NCI-H128 (cell line): Measurements from ENCODE around the gene PC.

Source experiments
- DNase-seq: peaks from one replicate; lab custom pipeline; 2025; ENCODE audit not compliant: unreplicated experiment; lab: John Stamatoyannopoulos, UW

PC gene

GRCh38 chr11:66912911-66913310 is 45.3 kb downstream of the PC start:
- no peak for DNase-seq

- no peak for DNase-seq
Observed at GRCh38 chr11:66912361-66912760, 45.8 kb downstream of the PC start.

GRCh38 chr11:66910669-66911068 is 47.5 kb downstream of the PC start:
- DNase-seq: no peak

GRCh38 chr11:66910016-66910415 is 48.2 kb downstream of the PC start:
- DNase-seq: no peak

- DNase-seq: no peak
Observed at GRCh38 chr11:66909181-66909580, 49.0 kb downstream of the PC start.

- no peak for DNase-seq
Observed at GRCh38 chr11:66907751-66908630, 50.2 kb downstream of the PC start.

- no peak for DNase-seq
Observed at GRCh38 chr11:66906061-66906733, 52.0 kb downstream of the PC start.

- no peak for DNase-seq
Observed at GRCh38 chr11:66905631-66906030, 52.6 kb downstream of the PC start.

GRCh38 chr11:66904981-66905521 is 53.1 kb downstream of the PC start:
- no peak for DNase-seq

GRCh38 chr11:66904561-66904960 is 53.6 kb downstream of the PC start:
- DNase-seq: no peak

- no peak for DNase-seq
Observed at GRCh38 chr11:66904055-66904454, 54.1 kb downstream of the PC start.

GRCh38 chr11:66902486-66903177 is 55.6 kb downstream of the PC start:
- DNase-seq: no peak

GRCh38 chr11:66901964-66902390 is 56.2 kb downstream of the PC start:
- no peak for DNase-seq

GRCh38 chr11:66894141-66894540 is 64.0 kb downstream of the PC start:
- no peak for DNase-seq

GRCh38 chr11:66892911-66893310 is 65.3 kb downstream of the PC start:
- no peak for DNase-seq

- DNase-seq: no peak
Observed at GRCh38 chr11:66891851-66892660, 66.1 kb downstream of the PC start.

- no peak for DNase-seq
Observed at GRCh38 chr11:66889960-66890359, 68.2 kb downstream of the PC start.

GRCh38 chr11:66888282-66888681 is 69.9 kb downstream of the PC start:
- DNase-seq: no peak

- DNase-seq: no peak
Observed at GRCh38 chr11:66887526-66887925, 70.7 kb downstream of the PC start.

GRCh38 chr11:66886671-66887221 is 71.4 kb downstream of the PC start:
- DNase-seq: no peak
